ENCODE measurements around the gene TBXT. TPM values are rescaled to one million over a fixed set of nuclear protein-coding genes. Genes with fewer than 3 reads are reported as not detected.

The TBXT gene, protein sequence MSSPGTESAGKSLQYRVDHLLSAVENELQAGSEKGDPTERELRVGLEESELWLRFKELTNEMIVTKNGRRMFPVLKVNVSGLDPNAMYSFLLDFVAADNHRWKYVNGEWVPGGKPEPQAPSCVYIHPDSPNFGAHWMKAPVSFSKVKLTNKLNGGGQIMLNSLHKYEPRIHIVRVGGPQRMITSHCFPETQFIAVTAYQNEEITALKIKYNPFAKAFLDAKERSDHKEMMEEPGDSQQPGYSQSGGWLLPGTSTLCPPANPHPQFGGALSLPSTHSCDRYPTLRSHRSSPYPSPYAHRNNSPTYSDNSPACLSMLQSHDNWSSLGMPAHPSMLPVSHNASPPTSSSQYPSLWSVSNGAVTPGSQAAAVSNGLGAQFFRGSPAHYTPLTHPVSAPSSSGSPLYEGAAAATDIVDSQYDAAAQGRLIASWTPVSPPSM
- total RNA-seq: not detected

DNA sequence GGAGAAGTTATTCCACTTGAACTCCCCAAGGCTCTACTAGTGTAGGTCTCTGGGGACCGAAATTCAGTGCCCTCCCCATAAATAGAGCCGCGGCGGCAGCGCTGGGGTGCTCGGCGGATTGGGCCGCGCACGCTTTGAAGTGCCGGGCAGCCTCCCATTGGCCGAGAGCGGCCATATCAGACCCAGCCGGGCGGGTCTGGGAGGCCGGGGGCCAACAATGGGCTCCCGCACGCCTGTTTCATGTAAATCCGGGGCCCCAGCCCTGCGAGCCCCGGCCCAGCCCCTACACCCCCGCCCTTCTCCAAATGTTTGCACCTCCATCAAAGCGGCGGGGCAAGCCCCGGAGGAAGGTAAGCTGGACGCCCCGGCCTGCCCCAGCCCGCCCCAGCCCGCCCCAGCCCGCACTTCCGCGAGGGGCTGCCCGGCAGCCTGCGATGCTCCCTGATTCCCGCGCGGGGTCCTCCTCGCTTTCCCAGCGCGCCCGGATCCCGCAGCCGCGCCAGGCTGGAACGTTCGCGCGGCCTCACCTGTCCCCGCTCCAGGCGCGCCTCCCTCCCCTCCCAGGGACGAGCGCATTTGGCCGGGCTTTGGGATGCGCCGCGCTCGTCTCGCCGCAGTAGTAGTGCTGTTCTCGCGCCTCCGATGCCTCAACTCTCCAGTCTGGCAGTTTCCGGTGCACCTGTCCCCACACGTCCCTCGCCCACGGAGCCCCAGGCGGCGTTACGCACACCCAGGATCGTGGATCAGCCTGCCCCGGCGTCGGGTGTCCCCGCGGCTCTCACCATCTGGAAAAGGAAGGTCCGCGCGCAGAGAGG lies at the start of gene TBXT:
Gene TBXT (minus strand): TSS at position 51 of the 815 bp plus-strand sequence. CDS start 260 bp downstream, outside the sequence.
- H3K4me1 Mint-ChIP-seq (ENCODE audit: low read depth): peaks cover 16% of the 10 kb centered on the region
- peaks cover 2% of the 10 kb centered on the region for H3K36me3 Mint-ChIP-seq (ENCODE audit: low read depth)
- ATAC-seq (peak; percentile 34), DNase-seq (peak; percentile 34)
- peak within 1 kb of the TSS; percentile 64 for H3K27ac Mint-ChIP-seq
- ChIA-PET CTCF (no interaction called here), POLR2A (no interaction called here)
- H3K27me3 Mint-ChIP-seq (ENCODE audit: low read depth): peaks cover 64% of the 10 kb centered on the region
- peak within 1 kb of the TSS; percentile 73 for H3K4me3 Mint-ChIP-seq
- no peaks in the 10 kb centered on the region for H3K9me3 Mint-ChIP-seq (ENCODE audit: insufficient read depth)

GRCh38 chr6:166207284-166207561 lies 39.6 kb upstream of the TBXT start:
- ChIA-PET CTCF (no interaction called here), POLR2A (no interaction called here)
- Mint-ChIP-seq H3K9me3 (ENCODE audit: insufficient read depth) (no peaks in the 10 kb centered on the region), H3K4me3 (no peak overlapping the region), H3K27ac (peak overlapping the region; percentile 5), H3K36me3 (ENCODE audit: low read depth) (peaks cover 2% of the 10 kb centered on the region), H3K27me3 (ENCODE audit: low read depth) (peaks cover 21% of the 10 kb centered on the region), H3K4me1 (ENCODE audit: low read depth) (peaks cover 6% of the 10 kb centered on the region)
- ATAC-seq (no peak), DNase-seq (no peak)

- Mint-ChIP-seq H3K27me3 (ENCODE audit: low read depth) (peaks cover 17% of the 10 kb centered on the region), H3K4me1 (ENCODE audit: low read depth) (peaks cover 6% of the 10 kb centered on the region), H3K4me3 (no peak overlapping the region), H3K9me3 (ENCODE audit: insufficient read depth) (no peaks in the 10 kb centered on the region), H3K27ac (peak overlapping the region; percentile 5), H3K36me3 (ENCODE audit: low read depth) (peaks cover 2% of the 10 kb centered on the region)
- no peak for ATAC-seq
- no peak for DNase-seq
- CTCF ChIA-PET: no interaction called here
- POLR2A ChIA-PET: no interaction called here
Measured at GRCh38 chr6:166206510-166207283, 39.0 kb upstream of the TBXT start.

GRCh38 chr6:166206066-166206465 lies 38.4 kb upstream of the TBXT start:
- no peak overlapping the region for H3K27ac Mint-ChIP-seq
- peaks cover 6% of the 10 kb centered on the region for H3K4me1 Mint-ChIP-seq (ENCODE audit: low read depth)
- peaks cover 2% of the 10 kb centered on the region for H3K36me3 Mint-ChIP-seq (ENCODE audit: low read depth)
- ChIA-PET POLR2A (no interaction called here), CTCF (no interaction called here)
- H3K4me3 Mint-ChIP-seq: no peak overlapping the region
- no peak for DNase-seq
- ATAC-seq: no peak
- no peaks in the 10 kb centered on the region for H3K9me3 Mint-ChIP-seq (ENCODE audit: insufficient read depth)
- H3K27me3 Mint-ChIP-seq (ENCODE audit: low read depth): peaks cover 11% of the 10 kb centered on the region

GRCh38 chr6:166204852-166205650 lies 37.4 kb upstream of the TBXT start:
- Mint-ChIP-seq H3K4me3 (no peak overlapping the region), H3K4me1 (ENCODE audit: low read depth) (peaks cover 6% of the 10 kb centered on the region), H3K27me3 (ENCODE audit: low read depth) (peaks cover 9% of the 10 kb centered on the region), H3K27ac (no peak overlapping the region), H3K36me3 (ENCODE audit: low read depth) (peaks cover under 1% of the 10 kb centered on the region), H3K9me3 (ENCODE audit: insufficient read depth) (no peaks in the 10 kb centered on the region)
- POLR2A ChIA-PET: no interaction called here
- DNase-seq (no peak), ATAC-seq (no peak)
- CTCF ChIA-PET: no interaction called here

DNA sequence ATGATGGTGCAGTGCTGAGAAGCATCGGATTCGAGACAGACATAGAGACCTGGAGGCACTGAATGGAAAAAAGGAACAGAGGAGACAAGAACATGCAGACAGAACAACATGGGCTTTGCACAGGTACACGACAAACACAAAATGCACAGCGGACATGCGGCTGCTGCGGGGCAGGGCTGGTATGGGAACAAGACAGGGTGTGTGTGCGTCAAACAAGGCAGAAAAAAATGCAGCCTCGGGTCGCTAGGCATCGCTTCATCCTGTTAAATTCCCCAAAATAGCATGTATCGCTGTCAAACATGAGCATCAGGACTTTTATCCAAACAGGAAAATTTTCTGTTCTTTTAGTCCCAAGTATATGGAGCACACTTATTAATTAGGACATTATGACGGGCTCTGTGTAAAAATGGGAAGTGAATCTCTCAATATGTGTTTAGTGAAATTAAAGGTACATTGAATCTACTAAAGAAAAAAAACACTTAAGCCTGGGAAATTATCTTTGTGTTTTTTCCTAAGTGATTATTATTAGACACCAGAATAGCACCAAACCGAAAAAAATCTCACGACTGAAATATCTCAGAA lies 36.1 kb upstream of the TBXT start:
- ATAC-seq: no peak
- DNase-seq: no peak
- POLR2A ChIA-PET: no interaction called here
- H3K27ac Mint-ChIP-seq: no peak overlapping the region
- H3K9me3 Mint-ChIP-seq (ENCODE audit: insufficient read depth): no peaks in the 10 kb centered on the region
- no peak overlapping the region for H3K4me3 Mint-ChIP-seq
- H3K4me1 Mint-ChIP-seq (ENCODE audit: low read depth): peaks cover 6% of the 10 kb centered on the region
- H3K27me3 Mint-ChIP-seq (ENCODE audit: low read depth): peaks cover 10% of the 10 kb centered on the region
- CTCF ChIA-PET: no interaction called here
- H3K36me3 Mint-ChIP-seq (ENCODE audit: low read depth): no peaks in the 10 kb centered on the region

DNA sequence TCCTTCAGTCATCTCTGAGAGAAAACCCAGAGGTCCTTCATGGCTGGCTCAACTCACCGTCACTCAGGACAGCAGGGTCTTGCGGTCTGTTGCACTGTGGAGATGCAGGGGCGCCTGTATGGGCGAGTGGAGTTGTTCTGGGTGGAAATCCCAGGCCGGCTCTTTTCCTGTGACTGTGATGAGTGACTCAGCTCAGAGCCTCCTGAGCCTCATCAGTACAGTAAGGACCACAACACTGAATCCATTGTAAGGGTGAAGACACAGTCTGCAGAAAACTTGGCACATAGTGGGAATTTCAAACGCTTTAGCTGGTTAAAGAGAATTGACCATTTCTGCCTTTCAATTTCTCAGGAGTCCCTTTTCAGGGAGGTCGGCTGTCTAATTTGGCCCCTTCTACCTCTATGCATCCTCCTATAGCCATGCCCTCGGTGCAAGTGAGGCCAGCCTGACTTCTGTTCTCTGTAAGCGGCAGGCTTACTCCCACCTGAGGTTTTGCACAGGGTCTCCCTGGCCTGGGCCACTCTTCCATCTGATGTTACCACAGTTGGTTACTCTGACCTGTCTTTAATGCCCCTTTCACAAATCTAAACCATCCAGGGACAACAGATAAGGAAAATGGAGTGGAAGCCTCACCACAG lies 35.5 kb upstream of the TBXT start:
- ChIA-PET CTCF (no interaction called here), POLR2A (no interaction called here)
- Mint-ChIP-seq H3K4me1 (ENCODE audit: low read depth) (peaks cover 6% of the 10 kb centered on the region), H3K27ac (no peak overlapping the region), H3K27me3 (ENCODE audit: low read depth) (peaks cover 10% of the 10 kb centered on the region), H3K36me3 (ENCODE audit: low read depth) (no peaks in the 10 kb centered on the region), H3K9me3 (ENCODE audit: insufficient read depth) (no peaks in the 10 kb centered on the region), H3K4me3 (no peak overlapping the region)
- DNase-seq (no peak), ATAC-seq (no peak)

GRCh38 chr6:166202321-166202733 lies 34.7 kb upstream of the TBXT start:
- ATAC-seq (no peak), DNase-seq (no peak)
- ChIA-PET POLR2A (no interaction called here), CTCF (no interaction called here)
- Mint-ChIP-seq H3K27me3 (ENCODE audit: low read depth) (peaks cover 15% of the 10 kb centered on the region), H3K9me3 (ENCODE audit: insufficient read depth) (no peaks in the 10 kb centered on the region), H3K4me3 (no peak overlapping the region), H3K27ac (no peak overlapping the region), H3K4me1 (ENCODE audit: low read depth) (peaks cover 6% of the 10 kb centered on the region), H3K36me3 (ENCODE audit: low read depth) (no peaks in the 10 kb centered on the region)

DNA sequence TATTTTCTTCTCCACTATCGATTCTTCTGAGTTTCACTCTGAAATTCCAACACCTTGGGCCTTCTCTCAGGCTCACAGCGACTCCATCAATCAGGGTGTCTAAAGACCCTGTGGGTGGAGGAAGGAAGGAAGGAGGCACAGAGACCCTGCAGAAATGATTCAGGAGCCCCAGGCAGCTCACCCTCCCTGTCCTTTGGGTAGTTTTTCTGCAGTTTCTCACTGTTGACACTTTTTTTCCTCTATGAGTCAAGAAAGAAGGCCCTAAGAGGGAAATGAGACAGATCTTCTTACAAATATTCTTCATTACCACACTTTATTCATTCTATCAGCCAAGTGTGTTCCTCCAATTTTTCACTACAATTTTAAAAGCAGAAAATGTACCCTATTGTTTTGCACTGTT lies 34.2 kb upstream of the TBXT start:
- ChIA-PET CTCF (no interaction called here), POLR2A (no interaction called here)
- H3K4me3 Mint-ChIP-seq: no peak overlapping the region
- no peak overlapping the region for H3K27ac Mint-ChIP-seq
- H3K9me3 Mint-ChIP-seq (ENCODE audit: insufficient read depth): no peaks in the 10 kb centered on the region
- H3K4me1 Mint-ChIP-seq (ENCODE audit: low read depth): peaks cover 3% of the 10 kb centered on the region
- ATAC-seq (no peak), DNase-seq (no peak)
- H3K27me3 Mint-ChIP-seq (ENCODE audit: low read depth): peaks cover 17% of the 10 kb centered on the region
- no peaks in the 10 kb centered on the region for H3K36me3 Mint-ChIP-seq (ENCODE audit: low read depth)

- Mint-ChIP-seq H3K27ac (no peak overlapping the region), H3K4me1 (ENCODE audit: low read depth) (no peaks in the 10 kb centered on the region), H3K27me3 (ENCODE audit: low read depth) (peaks cover 17% of the 10 kb centered on the region), H3K36me3 (ENCODE audit: low read depth) (no peaks in the 10 kb centered on the region), H3K9me3 (ENCODE audit: insufficient read depth) (no peaks in the 10 kb centered on the region), H3K4me3 (no peak overlapping the region)
- DNase-seq (no peak), ATAC-seq (no peak)
- ChIA-PET POLR2A (no interaction called here), CTCF (no interaction called here)
Measured at GRCh38 chr6:166197361-166197760, 29.7 kb upstream of the TBXT start.

DNA sequence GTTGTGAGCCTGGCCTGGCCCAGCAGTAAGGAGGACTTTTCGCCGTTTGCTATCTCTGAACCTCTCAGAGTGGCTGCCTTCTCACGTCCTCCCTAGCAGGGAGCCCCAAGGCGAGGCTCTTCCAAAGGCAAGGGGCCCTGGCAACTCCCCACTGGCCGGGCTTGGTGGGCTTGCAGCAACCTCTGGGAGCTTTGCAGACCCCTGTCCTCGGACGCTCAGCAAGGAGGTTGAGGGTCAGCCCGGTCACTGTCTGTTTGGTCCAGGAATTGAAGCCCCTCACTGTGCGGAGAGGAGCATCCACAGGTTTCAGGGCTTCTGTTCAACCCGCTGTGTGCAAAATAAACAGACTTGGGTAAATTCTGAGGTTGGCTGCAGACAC lies 28.2 kb upstream of the TBXT start:
- peaks cover 17% of the 10 kb centered on the region for H3K27me3 Mint-ChIP-seq (ENCODE audit: low read depth)
- POLR2A ChIA-PET: no interaction called here
- ATAC-seq: no peak
- H3K4me3 Mint-ChIP-seq: no peak overlapping the region
- CTCF ChIA-PET: no interaction called here
- no peaks in the 10 kb centered on the region for H3K9me3 Mint-ChIP-seq (ENCODE audit: insufficient read depth)
- H3K36me3 Mint-ChIP-seq (ENCODE audit: low read depth): no peaks in the 10 kb centered on the region
- DNase-seq: no peak
- no peak overlapping the region for H3K27ac Mint-ChIP-seq
- no peaks in the 10 kb centered on the region for H3K4me1 Mint-ChIP-seq (ENCODE audit: low read depth)

Data from activated CD8-positive, alpha-beta T cell treated with anti-CD3 and anti-CD28 coated beads, Interleukin-2, amount 10 ng/mL, durations not matched to agents 7 days and 5 days (primary cell).